ENCODE data around the gene ITGA7. TPM values are rescaled to one million over a fixed set of nuclear protein-coding genes. Genes with fewer than 3 reads are reported as not detected.

ITGA7 gene
- total and polyA plus RNA-seq, 2 of the 8 experiments (the other 6 are each of a cell fraction or from before 2014, with no cell fraction given): 57.6 to 86.1 TPM

DNA sequence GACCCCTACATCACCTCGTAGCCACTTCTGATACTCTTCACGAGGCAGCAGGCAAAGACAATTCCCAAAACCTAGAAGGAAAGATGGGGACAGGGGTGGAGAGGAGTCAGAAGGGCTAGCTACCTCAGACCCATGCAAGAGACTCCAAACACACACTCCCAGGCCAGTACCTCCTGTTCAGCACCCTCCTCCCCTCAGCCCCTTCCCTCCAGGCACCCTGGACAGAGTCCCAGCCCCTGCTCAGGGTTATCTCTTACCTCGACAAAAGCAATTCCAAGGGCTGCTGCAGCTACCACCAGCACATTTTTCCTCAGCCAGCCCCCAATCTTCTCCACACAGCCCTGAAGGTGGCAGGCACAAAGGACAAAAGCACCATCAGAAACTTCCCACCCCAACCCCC, 17.9 kb upstream of the ITGA7 start:
- Histone ChIP-seq H2BK20ac (ENCODE audit: low read length) (no peak overlapping the region), H3K9me3 (ENCODE audit: insufficient read depth in 2 of 2, low read depth in 1 of 2, low read length in 1 of 2) (no peaks in the 10 kb centered on the region), H3K23ac (ENCODE audit: insufficient read length) (no peak overlapping the region), H3K27ac (ENCODE audit: low read depth, low read length) (no peak overlapping the region), H3K23me2 (ENCODE audit: low read depth, low read length) (peaks cover 15% of the 10 kb centered on the region), H2BK120ac (replicated peaks; ENCODE audit: low read depth, low read length) (no peak overlapping the region), H4K20me1 (replicated peaks in 1 of 2; ENCODE audit: control insufficient read depth in 1 of 2, insufficient read depth in 2 of 2, low read length in 2 of 2) (peaks cover 2 to 6% of the 10 kb centered on the region in 2 experiments), H2AK5ac (ENCODE audit: low read depth, low read length) (no peak overlapping the region), H3K9ac (replicated peaks in 1 of 4; ENCODE audit: extremely low read depth in 1 of 4, low read depth in 3 of 4, low read length in 3 of 4) (no peak overlapping the region), H3K4me2 (ENCODE audit: insufficient read depth in 1 of 2, low read depth in 2 of 2, low read length in 2 of 2) (no peak overlapping the region), H3K4me3 (ENCODE audit: extremely low read depth in 1 of 4, insufficient read depth in 2 of 4, low read depth in 3 of 4, low read length in 4 of 4) (no peak overlapping the region), H3K18ac (ENCODE audit: extremely low read depth, low read length) (no peak overlapping the region), H4K8ac (ENCODE audit: extremely low read depth, insufficient read depth, low read length) (no peak overlapping the region), H2BK5ac (ENCODE audit: low read depth, low read length) (no peak overlapping the region), H2BK12ac (ENCODE audit: low read depth, low read length) (no peak overlapping the region), H3K79me2 (ENCODE audit: control insufficient read depth in 1 of 2, insufficient read depth in 2 of 2, low read length in 2 of 2) (peaks cover 0 to 17% of the 10 kb centered on the region in 2 experiments; a peak in 2 of 4 replicates), H3K14ac (ENCODE audit: insufficient read length) (no peak overlapping the region), H3K56ac (replicated peaks; ENCODE audit: insufficient read length, low read depth, low read length) (no peak overlapping the region), H3K79me1 (ENCODE audit: low read depth, low read length) (peaks cover 5% of the 10 kb centered on the region; the same call in 1 of the 2 replicates), H2BK15ac (ENCODE audit: low read length) (no peak overlapping the region), H3K4me1 (replicated peaks in 1 of 4; ENCODE audit: control insufficient read depth in 3 of 4, insufficient read depth in 4 of 4, low read length in 3 of 4) (peaks cover 0 to 14% (median 10%) of the 10 kb centered on the region in 4 experiments; a peak in 6 of 7 replicates), H3K27me3 (replicated peaks in 1 of 4; ENCODE audit: control insufficient read depth in 3 of 4, extremely low read depth in 1 of 4, insufficient read depth in 3 of 4, low read length in 3 of 4) (no peaks in the 10 kb centered on the region), H3K4ac (replicated peaks; ENCODE audit: insufficient read length, low read depth, low read length) (no peak overlapping the region), H4K91ac (replicated peaks; ENCODE audit: insufficient read length, low read length) (no peak overlapping the region), H3K36me3 (ENCODE audit: control insufficient read depth in 2 of 4, insufficient read depth in 4 of 4, low read length in 3 of 4) (peaks cover 6 to 29% (median 15%) of the 10 kb centered on the region in 4 experiments; a peak in 5 of 8 replicates), H2AFZ (ENCODE audit: low read length) (no peak overlapping the region), H4K5ac (ENCODE audit: insufficient read length, low read depth, low read length) (no peak overlapping the region)
- WGBS, 2 experiments (ENCODE audit: extremely low coverage in 1 of 2, insufficient coverage in 1 of 2, insufficient read length in 1 of 2, insufficient replicate concordance in 2 of 2, low coverage in 1 of 2, low lambda C conversion rate in 2 of 2, missing lambda C conversion rate in 1 of 2): 100% methylated on average over 3 of the region's 3 CpGs; no CpG with 5 or more reads in 1 of the 2 experiments
- no peak for TF ChIP-seq POLR2AphosphoS5 (IDR thresholded peaks at IDR 0.05; ENCODE audit: low read depth, low read length)
- TF ChIP-seq POU5F1 (IDR thresholded peaks at IDR 0.05; ENCODE audit: low read depth, low read length): no peak
- no peak for TF ChIP-seq NRF1 (IDR thresholded peaks at IDR 0.05; ENCODE audit: low read depth, low read length)
- CTCF ChIA-PET (ENCODE audit: partially characterized antibody): interaction anchor here (0.6 to 11.1 kb wide), 18 partner anchors 10 to 304 kb away, joined by 3 to 229 read pairs (median 5); partner anchors contain the start of genes BLOC1S1, ITGA7, ORMDL2 and SARNP
- POLR2A ChIA-PET (ENCODE audit: partially characterized antibody): interaction anchor here (0.9 to 4.4 kb wide), 10 partner anchors 8 to 105 kb away, joined by 3 to 29 read pairs (median 5); partner anchors contain the start of genes BLOC1S1, GDF11, ITGA7 and ORMDL2
- no peak for FAIRE-seq
- no peak for DNase-seq (ENCODE audit: low read depth in 1 of 2, low spot score in 2 of 2)
